ENCODE data around the gene GALNT9. TPM values are rescaled to one million over a fixed set of nuclear protein-coding genes. Genes with fewer than 3 reads are reported as not detected.
"Not testable (repeated sequence)": the region's sequence is repeated elsewhere in the genome, so short reads cannot be mapped to it uniquely, and the experiment has no call there.

The GALNT9 gene
- polyA plus RNA-seq, 4 donors: 6.2 to 10.4 (median 8.2) TPM

GRCh38 chr12:132359551-132359950 is 30.2 kb upstream of the GALNT9 start:
- no peak for DNase-seq (ENCODE audit: low read depth in 4 of 4, low spot score in 3 of 4)

DNA sequence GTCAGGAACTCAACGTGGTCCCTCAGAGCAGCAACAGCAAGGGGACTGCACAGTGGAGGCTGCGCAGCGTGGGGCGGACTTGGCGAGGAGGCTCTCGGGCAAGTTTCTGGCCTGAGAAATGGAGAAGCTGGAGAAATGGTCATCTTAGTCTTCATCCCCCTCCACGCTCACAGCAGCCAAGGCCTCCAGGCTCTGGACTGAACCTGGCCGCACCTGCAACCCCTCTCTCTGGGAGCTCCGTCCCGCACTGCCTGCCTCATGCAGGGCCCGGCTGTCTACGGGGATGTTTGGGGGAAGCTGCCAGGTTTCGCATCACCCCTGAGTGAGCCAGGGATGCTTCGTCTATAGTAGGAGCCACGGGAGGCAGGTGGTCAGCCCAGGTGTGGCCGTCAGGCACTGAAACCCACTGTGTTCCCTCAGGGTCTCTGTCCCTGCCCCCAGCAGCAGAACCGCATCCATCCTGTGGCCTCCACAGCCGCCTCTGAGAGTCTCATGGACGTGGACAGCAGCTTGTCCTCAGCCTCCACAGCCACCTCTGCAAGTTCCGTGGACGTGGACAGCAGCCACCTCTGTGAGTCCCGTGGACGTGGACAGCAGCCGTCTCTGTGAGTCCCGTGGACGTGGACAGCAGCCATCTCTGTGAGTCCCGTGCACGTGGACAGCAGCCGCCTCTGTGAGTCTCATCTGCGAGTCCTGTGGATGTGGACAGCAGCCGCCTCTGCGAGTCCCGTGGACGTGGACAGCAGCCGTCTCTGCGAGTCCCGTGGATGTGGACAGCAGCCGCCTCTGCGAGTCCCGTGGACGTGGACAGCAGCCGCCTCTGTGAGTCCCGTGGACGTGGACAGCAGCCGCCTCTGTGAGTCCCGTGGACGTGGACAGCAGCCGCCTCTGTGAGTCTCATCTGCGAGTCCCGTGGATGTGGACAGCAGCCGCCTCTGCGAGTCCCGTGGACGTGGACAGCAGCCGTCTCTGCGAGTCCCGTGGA is 29.1 kb upstream of the GALNT9 start:
- DNase-seq (ENCODE audit: low read depth in 4 of 4, low spot score in 3 of 4): not testable (repeated sequence)

- DNase-seq (ENCODE audit: low read depth in 4 of 4, low spot score in 3 of 4): no peak
These were observed 28.3 kb upstream of the GALNT9 start for GRCh38 chr12:132357623-132358186.

- peak in 2 of 4 donors; percentile 45 to 61 for DNase-seq (ENCODE audit: low read depth in 4 of 4, low spot score in 3 of 4)
These were observed 27.6 kb upstream of the GALNT9 start for GRCh38 chr12:132356691-132357622.

DNA sequence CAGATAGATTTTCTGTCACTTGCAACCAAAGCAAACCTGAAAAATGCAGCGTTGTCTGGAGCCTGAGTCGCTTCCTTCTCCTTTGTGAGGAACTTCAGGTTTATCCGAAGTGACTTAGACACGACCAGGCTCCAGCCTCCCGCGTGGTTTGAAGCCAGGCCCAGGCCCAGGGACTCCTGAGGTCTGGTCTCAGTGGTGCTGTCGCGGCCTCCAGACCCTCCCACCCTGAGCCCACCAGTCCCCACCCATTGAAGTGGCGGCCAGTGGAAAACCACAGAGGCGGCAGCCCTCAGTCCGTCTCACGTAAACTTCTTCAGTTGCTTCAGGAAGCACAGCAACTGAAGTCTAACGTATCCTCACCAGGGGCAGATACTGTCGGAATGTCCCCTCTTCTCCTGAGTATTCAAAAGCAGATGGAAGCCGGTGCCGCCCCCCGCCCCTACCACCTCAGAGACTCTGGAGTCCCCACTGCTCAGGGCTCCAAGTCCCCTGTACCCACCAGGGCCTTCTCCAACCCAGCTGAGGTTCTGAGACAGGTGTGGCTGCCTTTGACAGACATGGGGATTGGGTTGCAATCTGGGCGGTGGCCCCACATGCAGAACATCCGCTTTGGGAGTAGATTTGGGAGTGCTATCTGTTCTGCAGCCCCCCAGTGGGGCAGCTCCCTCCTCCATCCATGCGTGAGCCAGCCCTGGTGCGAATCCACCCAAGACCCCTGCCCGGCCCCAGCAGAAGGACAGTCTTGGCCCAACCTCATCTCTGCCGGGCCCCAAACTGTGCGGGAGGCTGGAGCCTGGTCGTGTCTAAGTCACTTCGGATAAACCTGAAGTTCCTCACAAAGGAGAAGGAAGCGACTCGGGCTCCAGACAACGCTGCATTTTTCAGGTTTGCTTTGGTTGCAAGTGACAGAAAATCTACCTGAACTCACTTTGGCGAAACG is 26.6 kb upstream of the GALNT9 start:
- DNase-seq (ENCODE audit: low read depth in 4 of 4, low spot score in 3 of 4): no peak

GRCh38 chr12:132354982-132355680 is 25.7 kb upstream of the GALNT9 start:
- no peak for DNase-seq (ENCODE audit: low read depth in 4 of 4, low spot score in 3 of 4)

- DNase-seq (ENCODE audit: low read depth in 4 of 4, low spot score in 3 of 4): no peak
These were observed 25.0 kb upstream of the GALNT9 start for GRCh38 chr12:132354211-132354981.

- no peak for DNase-seq (ENCODE audit: low read depth in 4 of 4, low spot score in 3 of 4)
These were observed 24.4 kb upstream of the GALNT9 start for GRCh38 chr12:132353811-132354210.

DNA sequence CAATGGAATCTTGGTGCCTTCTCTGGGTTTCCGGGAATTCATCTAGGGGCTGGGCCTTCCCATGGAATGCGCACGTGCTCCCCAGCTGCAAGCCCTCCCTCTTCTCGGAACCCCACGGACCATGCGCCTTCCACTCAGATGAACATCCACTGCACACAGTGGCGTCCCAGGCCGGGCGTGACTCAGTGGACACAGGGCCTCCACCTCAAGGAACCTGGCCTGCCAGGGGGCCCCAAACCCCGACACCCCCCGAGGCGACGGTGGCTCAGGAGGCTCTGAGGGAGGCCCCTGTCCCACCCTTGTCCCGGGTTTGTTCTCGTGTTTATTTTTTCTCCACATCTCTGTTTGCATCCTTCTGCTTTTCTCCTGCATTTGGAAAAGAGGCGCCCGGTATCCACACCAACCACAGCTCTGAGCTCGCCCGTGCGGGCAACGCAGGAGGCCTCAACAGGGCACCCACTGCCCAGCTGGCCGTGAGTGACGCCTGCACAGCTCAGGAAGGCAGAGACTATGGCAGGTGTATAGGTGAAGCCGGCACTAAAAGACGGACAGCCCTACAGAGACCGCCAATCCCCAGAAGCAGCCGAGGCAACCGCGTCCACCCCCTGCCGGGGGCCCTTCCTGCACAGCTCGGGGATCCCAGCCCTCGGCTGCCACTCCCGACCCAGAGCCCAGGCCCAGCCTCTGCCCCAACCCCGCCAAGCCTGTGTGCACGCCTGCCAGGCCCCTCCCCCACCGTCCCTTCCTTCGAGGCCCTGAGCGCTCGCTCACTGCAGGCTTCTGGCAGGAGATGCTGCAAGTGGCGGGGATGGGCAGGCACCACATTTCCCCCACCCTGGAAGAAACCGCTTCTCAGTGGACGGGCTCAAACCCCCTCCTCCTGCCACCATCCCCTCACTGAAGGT is 23.8 kb upstream of the GALNT9 start:
- no peak for DNase-seq (ENCODE audit: low read depth in 4 of 4, low spot score in 3 of 4)

DNA sequence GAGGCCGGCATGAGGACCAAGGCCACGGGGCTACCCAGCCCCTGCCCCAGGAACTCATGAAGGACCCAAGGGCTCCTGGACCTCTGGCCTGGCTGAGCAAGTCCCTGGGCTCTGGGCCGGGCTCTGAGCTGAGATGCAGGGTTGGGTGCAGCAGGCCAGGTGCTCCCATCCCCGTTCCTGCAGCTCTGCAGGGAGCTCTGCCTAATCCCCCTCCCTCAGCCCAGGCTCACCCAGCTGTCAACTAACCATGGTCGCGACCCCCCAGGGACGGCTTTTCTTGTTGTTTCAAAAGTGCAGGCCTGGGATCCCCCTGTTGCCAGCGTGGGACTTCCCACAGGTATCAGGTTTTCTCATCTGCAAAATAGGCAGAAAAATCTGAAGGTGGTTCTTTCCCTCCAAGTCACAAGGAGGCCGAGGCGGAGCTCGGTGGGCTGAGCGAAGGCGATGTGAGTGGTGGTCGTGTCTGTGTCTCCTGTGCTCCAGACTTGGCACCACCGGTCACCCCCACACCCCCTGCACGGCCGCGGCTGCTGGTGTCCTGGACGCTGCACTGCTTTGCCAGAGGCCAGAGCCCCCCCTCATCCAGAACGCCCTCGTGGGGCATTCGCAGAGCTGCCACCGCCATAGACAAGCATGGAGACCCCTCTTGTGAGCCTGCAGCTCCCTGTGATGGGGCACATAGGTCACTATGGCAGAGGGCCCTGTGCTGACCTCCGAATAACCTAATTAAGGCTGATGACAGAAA is 22.5 kb upstream of the GALNT9 start:
- DNase-seq (ENCODE audit: low read depth in 4 of 4, low spot score in 3 of 4): no peak

DNA sequence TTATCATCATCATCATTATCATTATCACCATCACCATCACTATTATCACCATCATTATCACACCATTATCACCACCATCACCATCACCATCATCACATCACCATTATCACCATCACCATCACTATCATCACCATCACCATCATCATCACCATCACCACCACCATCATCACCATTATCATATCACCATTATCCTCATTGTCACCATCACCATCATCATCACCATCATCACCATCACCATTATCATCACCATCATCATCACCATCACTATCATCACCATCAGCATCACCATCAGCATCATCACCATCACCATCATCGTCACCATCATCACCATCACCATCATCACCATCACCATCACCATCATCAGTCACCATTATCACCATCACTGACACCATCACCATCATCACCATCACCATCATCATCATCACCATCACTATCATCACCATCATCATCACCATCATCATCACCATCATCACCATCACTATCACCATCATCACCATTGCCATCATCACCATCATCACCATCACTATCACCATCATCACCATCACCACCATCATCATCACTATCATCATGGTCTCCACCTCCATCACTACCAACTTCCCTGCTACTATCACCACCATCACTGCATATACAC is 20.2 kb upstream of the GALNT9 start:
- DNase-seq (ENCODE audit: low read depth in 4 of 4, low spot score in 3 of 4): no peak

- DNase-seq (ENCODE audit: low read depth in 4 of 4, low spot score in 3 of 4): no peak
These were observed 18.8 kb upstream of the GALNT9 start for GRCh38 chr12:132348176-132348575.

DNA sequence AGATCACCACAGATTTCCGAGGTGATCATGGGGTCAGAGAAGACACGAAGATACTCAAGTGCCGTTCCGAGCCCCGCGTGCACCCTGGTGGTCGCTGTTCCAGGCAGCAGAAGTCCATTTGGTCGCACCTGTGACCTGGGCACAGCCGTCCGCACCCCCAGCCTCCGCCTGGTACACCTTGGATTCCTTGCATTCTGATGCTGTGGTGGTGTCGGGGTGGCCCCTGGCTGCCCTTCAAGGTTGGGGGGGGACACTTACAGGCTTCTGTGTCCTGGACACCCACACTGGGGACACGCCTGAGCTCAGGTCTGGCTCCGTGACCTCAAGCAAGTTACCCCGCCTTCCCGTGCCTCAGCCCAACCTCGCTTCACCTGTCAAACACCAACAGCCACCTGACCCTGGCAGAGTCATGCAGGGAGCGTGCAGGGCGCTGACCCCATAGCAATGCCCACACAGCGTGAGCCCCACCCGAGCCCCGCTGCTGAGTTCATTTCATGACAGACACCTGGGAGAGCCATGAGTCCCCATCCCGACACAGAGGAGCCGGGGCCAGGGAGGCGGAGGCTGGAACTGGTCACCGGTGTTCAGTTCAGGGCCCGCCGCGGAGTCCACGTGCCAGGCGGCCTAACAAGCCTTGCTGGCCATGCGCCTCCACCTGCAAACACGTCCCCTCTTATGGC is 17.9 kb upstream of the GALNT9 start:
- DNase-seq (ENCODE audit: low read depth in 4 of 4, low spot score in 3 of 4): no peak

DNA sequence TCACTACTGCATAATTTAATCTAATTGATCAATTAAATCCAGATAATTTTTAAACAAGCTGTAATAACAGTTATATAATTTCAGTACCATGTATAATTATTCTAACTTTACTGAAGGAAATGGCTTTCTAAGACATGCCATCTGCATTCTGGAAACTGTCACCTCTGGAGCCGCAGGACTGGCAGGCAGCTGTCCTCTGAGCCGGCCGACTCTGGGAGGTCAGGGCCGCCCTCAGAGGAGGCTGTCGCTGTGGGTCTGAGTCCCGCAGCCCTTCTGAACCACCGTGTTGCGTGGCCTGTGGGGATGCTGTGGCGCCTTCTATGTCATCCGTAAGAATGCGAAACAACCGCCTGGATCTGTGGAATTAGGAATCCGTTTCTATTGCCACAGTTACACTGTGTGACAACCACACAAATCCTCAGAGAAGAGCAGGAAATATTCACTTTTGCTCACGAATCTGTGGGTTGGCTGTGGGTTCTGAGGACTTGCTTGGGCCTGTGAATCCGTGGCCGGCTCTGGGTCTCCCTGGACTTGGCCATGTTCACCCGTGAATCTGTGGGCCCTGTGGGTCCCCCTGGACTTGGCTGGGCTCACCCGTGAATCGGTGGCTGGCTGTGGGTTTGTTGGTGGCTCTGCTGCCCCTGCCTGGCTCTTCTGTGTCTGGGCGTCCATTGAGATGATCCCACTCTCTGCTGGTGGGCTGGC is 17.2 kb upstream of the GALNT9 start:
- no peak for DNase-seq (ENCODE audit: low read depth in 4 of 4, low spot score in 3 of 4)

- no peak for DNase-seq (ENCODE audit: low read depth in 4 of 4, low spot score in 3 of 4)
These were observed 16.3 kb upstream of the GALNT9 start for GRCh38 chr12:132345561-132346200.

Data from left renal pelvis (tissue), 4 donors.